Measurements from ENCODE around the gene HLA-E. TPM values are rescaled to one million over a fixed set of nuclear protein-coding genes. Genes with fewer than 3 reads are reported as not detected.
"Not testable (repeated sequence)": the region's sequence is repeated elsewhere in the genome, so short reads cannot be mapped to it uniquely, and the experiment has no call there.

Gene HLA-E
- total RNA-seq, 1 donor from 2014 or later, result 152 TPM

DNA sequence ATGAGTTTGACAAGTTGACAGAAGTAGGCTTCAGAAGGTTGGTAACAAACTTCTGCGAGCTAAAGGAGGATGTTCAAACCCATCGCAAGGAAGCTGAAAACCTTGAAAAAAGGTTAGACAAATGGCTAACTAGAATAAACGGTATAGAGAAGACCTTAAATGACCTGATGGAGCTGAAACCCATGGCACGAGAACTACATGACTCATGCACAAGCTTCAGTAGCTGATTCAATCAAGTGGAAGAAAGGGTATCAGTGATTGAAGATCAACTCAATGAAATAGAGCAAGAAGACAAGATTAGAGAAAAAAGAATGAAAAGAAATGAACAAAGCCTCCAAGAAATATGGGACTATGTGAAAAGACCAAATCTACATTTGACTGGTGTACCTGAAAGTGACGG lies 32.6 kb downstream of the HLA-E start:
- intact Hi-C loops (cut with DNase I); ATAC-seq; DNase-seq (ENCODE audit: missing footprints): not testable (repeated sequence)

DNA sequence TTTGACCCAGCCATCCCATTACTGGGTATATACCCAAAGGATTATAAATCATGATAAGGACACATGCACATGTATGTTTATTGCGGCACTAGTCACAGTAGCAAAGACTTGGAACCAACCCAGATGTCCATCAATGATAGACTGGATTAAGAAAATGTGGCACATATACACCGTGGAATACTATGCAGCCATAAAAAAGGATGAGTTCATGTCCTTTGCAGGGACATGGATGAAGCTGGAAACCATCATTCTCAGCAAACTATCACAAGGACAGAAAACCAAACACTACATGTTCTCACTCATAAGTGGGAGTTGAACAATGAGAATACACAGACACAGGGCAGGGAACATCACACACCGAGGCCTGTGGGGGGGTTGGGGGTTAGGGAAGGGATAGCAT lies 37.1 kb downstream of the HLA-E start:
- DNase-seq (ENCODE audit: missing footprints); intact Hi-C loops (cut with DNase I); ATAC-seq: not testable (repeated sequence)

DNA sequence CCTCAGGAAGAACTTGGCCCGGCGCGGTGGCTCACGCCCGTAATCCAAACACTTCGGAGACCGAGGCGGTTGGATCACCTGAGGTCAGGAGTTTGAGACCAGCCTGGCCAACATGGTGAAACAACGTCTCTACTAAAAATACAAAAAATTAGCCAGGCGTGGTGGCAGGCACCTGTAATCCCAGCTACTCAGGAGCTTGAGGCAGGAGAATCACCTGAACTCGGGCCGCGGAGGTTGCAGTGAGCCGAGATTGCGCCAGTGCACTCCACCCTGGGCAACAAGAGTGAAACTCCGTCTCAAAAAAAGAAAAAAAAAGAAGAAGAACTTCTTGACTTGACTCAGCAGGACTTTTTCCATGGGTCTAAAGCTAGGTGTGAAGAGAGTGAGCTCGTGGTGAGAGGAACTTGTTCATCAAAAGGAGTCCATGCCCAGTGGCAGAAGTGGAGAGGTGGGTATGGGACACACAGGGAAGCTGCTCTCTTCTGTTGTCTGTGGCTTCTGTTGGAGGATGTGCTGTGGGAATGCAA lies 40.1 kb downstream of the HLA-E start:
- DNase-seq (ENCODE audit: missing footprints); ATAC-seq; intact Hi-C loops (cut with DNase I): not testable (repeated sequence)

DNA sequence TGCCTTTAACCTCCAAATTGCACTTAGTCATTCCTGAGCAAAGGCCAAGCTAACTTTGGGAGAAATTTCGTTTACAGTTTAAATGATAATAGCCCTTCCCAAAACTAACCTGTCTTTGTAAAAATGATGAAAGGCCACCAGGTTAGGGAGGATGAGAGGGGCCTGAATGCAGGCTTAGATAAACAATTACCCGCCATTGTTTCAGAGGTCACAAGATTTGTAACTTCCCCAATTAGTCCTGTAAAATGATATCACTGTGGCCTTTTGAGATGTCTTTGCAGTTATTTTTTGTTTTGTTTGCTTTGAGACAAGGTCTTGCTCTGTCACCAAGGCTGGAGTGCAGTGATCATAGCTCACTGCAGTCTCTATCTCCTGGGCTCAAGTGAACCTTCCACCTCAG lies 40.7 kb downstream of the HLA-E start:
- intact Hi-C loops (cut with DNase I), result no loop called here
- ATAC-seq, result no peak
- DNase-seq (ENCODE audit: missing footprints), result no peak

DNA sequence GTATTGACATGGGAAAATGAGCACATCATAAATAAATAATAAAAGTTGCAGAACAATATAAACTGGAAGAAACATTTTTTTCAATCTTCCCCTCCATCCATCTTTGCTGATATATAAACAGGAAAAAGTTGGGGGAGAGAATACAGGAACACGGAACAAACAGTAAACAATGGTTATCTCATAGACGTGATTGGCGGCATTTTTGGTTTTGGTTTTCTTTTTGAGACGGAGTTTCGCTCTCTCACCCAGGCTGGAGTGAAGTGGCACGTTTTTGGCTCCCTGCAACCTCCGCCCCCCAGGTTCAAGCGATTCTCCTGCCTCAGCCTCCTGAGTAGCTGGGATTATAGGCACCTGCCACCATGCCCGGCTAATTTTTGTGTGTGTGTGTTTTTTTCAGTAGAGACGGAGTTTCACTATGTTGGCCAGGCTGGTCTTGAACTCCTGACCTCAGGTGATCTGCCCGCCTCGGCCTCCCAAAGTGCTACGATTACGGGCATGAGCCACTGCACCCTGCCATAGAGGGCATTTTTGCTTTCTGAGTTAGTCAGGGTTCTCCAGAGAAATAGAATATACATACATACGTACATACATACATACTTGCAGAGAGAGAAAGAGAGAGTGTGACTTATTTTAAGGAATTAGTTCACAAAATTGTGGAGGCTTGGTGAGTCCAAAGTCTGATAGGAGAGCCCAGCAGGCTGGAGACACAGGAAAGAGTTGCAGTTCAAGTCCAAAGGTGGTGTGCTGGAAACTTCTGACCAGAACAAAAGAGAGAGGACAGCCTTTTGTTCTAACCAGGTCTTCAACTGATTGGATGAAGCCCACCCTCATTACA lies 44.4 kb downstream of the HLA-E start:
- intact Hi-C loops (cut with DNase I), result no loop called here
- no peak for DNase-seq (ENCODE audit: missing footprints)
- ATAC-seq, result no peak

DNA sequence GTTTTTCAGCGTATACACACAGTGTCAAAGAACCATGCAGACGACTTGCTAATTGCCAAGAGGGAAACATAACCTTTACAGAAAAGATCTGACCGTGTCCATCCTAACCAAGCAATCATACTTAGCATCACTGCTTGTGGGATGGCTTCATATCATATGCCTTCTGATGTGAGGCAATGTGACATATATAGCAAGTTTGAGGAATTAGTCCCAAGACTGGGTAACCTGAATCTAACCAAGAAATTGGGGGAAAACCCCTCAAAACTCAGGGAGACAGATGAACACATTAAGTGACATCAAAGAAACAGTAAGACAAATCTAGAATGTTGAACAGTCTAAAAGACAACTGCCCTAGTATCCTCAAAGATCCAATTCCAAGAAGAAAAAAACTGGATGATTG lies 48.6 kb downstream of the HLA-E start:
- ATAC-seq (no peak), DNase-seq (ENCODE audit: missing footprints) (no peak)
- intact Hi-C loops (cut with DNase I), result no loop called here

DNA sequence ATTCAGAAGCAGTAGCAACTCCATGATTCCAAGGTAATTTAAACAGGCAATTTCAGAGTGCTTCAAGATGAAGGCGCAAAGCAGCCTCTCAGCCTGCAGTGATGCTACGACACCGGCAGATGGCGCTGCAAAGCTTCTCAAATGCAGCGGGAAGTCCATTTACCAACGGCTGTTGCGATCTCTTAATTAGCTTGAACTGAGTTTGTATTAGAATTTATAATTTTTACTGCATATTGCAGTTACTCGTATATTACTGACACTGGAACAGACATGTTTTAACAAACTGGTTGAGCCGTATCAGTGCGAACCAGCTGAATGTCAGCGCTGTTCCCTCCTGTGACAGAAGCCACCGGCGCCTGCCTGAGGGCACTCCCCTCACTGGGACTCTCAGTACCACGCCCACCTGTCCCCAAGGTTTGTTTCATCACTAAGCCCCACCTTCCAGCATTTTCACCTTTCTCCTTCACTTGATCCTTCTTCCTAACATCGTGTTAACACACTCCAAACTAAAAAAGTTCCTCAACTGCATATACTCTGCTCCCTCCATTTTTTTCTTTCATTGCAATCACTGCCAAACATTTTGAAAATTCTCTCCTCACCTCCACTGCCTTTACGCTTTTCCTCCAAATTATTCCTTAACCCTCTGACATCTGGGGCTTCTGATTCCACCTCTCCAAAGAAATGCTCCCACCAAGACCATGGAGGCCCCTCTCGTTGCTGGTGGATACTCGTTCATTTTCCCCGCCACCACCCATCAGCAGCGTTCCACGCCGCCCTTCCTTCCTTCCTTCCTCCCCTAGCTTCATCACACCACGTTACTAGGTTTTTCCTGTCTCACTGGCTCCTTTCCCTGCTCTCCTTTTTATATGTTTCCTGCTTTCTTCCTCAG lies 52.5 kb downstream of the HLA-E start:
- DNase-seq (ENCODE audit: missing footprints), result peak; percentile 88
- peak; percentile 72 for ATAC-seq
- intact Hi-C loops (cut with DNase I), result loop anchor here (2.0 to 5.0 kb wide), 3 partner anchors 56 to 545 kb away; partner anchors contain the start of genes FLOT1 and IER3

DNA sequence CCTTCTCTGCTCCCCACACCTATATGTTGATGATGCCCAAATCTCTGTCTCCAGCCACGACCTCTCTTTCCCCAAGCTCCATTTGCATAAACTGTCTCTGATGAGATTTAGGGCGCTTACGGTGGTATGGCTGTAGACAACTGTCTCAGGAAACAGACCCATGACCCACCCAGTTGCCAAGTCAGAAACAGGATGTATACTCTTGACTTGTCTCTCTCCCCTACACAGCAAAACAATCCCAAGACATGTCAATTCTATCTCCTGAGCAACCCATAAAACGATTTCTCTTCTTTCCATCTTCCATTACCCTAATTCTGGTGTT lies 53.1 kb downstream of the HLA-E start:
- no peak for DNase-seq (ENCODE audit: missing footprints)
- intact Hi-C loops (cut with DNase I), result loop anchor here (2.0 to 5.0 kb wide), 3 partner anchors 55 to 544 kb away; partner anchors contain the start of genes FLOT1 and IER3
- no peak for ATAC-seq

DNA sequence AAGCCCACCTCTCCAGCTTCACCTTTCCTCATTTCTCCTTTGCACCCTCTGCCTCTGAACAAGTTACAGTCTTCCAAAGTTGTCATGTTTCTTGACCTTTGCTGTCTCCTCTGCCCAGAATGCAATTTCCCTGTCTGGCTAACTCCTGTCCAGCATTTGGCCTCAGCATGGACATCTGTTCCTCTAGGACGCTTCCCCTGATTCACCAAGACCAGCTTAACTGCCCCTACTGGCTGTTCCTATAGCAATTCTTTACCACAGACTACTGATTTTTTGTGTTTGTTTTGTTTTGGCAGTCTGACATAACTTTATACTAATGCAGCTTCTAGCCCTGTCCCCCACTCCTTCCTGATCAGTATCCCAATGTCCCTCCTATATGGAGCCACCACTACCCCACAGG lies 53.6 kb downstream of the HLA-E start:
- intact Hi-C loops (cut with DNase I), result loop anchor here (1.0 to 5.0 kb wide), 4 partner anchors 54 to 544 kb away; partner anchors contain the start of genes FLOT1 and IER3
- no peak for DNase-seq (ENCODE audit: missing footprints)

More for the DNA sequence above, 53.6 kb downstream of the HLA-E start:
- no peak for ATAC-seq

Other genes starting within 250 kb of the HLA-E start
- gene TRIM39, start 162.6 kb upstream of the HLA-E start, total RNA-seq, result 8.3 TPM
- gene RPP21, start 144.4 kb upstream of the HLA-E start, total RNA-seq, result 33.6 TPM
- 18.3 TPM for gene GNL1, start 67.0 kb downstream of the HLA-E start, total RNA-seq
- 2.8 TPM for gene PRR3, start 67.8 kb downstream of the HLA-E start, total RNA-seq
- gene ABCF1, start 81.9 kb downstream of the HLA-E start, total RNA-seq, result 39.5 TPM
- 33.5 TPM for gene PPP1R10, start 127.7 kb downstream of the HLA-E start, total RNA-seq
- 129 TPM for gene MRPS18B, start 128.3 kb downstream of the HLA-E start, total RNA-seq
- 1.9 TPM for gene ATAT1, start 137.4 kb downstream of the HLA-E start, total RNA-seq
- gene C6orf136, start 157.6 kb downstream of the HLA-E start, total RNA-seq, result 54.1 TPM
- gene DHX16, start 183.5 kb downstream of the HLA-E start, total RNA-seq, result 20.6 TPM
- gene PPP1R18, start 197.1 kb downstream of the HLA-E start, total RNA-seq, result 18.2 TPM
- 5.7 TPM for gene NRM, start 201.5 kb downstream of the HLA-E start, total RNA-seq
- gene MDC1, start 227.8 kb downstream of the HLA-E start, total RNA-seq, result 13.1 TPM
- gene TUBB, start 230.8 kb downstream of the HLA-E start, total RNA-seq, result 254 TPM